Measurements from ENCODE around the gene ABI1. TPM values are rescaled to one million over a fixed set of nuclear protein-coding genes. Genes with fewer than 3 reads are reported as not detected.
A peak's percentile ranks its signal among the peaks of the same experiment; 100 is the strongest.

ABI1 gene
- total RNA-seq, 1 donor from 2014 or later, result 83.5 TPM

- no peak for ATAC-seq (ENCODE audit: low read depth)
- Mint-ChIP-seq H3K4me3 (no peak overlapping the region), H3K36me3 (ENCODE audit: low read depth) (peaks cover 20% of the 10 kb centered on the region), H3K4me1 (peaks cover 72% of the 10 kb centered on the region), H3K27me3 (no peaks in the 10 kb centered on the region), H3K9me3 (no peaks in the 10 kb centered on the region), H3K27ac (peak overlapping the region; percentile 59)
- ChIA-PET POLR2A (no interaction called here), CTCF (interaction anchor here (1.7 kb wide), 1 partner anchor 80 kb away, joined by 4 read pairs; no protein-coding TSS in a partner anchor)
- DNase-seq, result no peak
- intact Hi-C loops (cut with micrococcal nuclease), result no loop called here
- no peak for TF ChIP-seq CTCF (IDR thresholded peaks at IDR 0.05)
Observed at GRCh38 chr10:26806557-26806956, 54.2 kb downstream of the ABI1 start.

GRCh38 chr10:26805567-26806245 is 55.1 kb downstream of the ABI1 start:
- POLR2A ChIA-PET, result interaction anchor here (0.5 to 1.2 kb wide), 3 partner anchors 27 to 431 kb away, joined by 3 to 4 read pairs (median 3); no protein-coding TSS in a partner anchor
- Mint-ChIP-seq H3K4me1 (peaks cover 80% of the 10 kb centered on the region), H3K27me3 (no peaks in the 10 kb centered on the region), H3K4me3 (peak overlapping the region; percentile 2), H3K9me3 (no peaks in the 10 kb centered on the region), H3K27ac (peak overlapping the region; percentile 6), H3K36me3 (ENCODE audit: low read depth) (peaks cover 19% of the 10 kb centered on the region)
- DNase-seq, result no peak
- CTCF ChIA-PET, result interaction anchor here (1.5 to 1.7 kb wide), 2 partner anchors 14 to 80 kb away, joined by 4 read pairs; no protein-coding TSS in a partner anchor
- intact Hi-C loops (cut with micrococcal nuclease), result loop anchor here (2.0 kb wide), 1 partner anchor 31 kb away; no protein-coding TSS in a partner anchor
- ATAC-seq (ENCODE audit: low read depth), result no peak
- TF ChIP-seq CTCF (IDR thresholded peaks at IDR 0.05), result no peak

GRCh38 chr10:26804418-26805393 is 56.1 kb downstream of the ABI1 start:
- ATAC-seq (ENCODE audit: low read depth) (no peak), DNase-seq (no peak)
- Mint-ChIP-seq H3K27ac (peak overlapping the region; percentile 54), H3K4me1 (peaks cover 85% of the 10 kb centered on the region), H3K4me3 (no peak overlapping the region), H3K27me3 (no peaks in the 10 kb centered on the region), H3K9me3 (no peaks in the 10 kb centered on the region), H3K36me3 (ENCODE audit: low read depth) (peaks cover 14% of the 10 kb centered on the region)
- ChIA-PET POLR2A (interaction anchor here (1.2 kb wide), 1 partner anchor 28 kb away, joined by 3 read pairs; no protein-coding TSS in a partner anchor), CTCF (interaction anchor here (1.5 to 1.7 kb wide), 2 partner anchors 15 to 79 kb away, joined by 4 read pairs; no protein-coding TSS in a partner anchor)
- TF ChIP-seq CTCF (IDR thresholded peaks at IDR 0.05), result no peak
- intact Hi-C loops (cut with micrococcal nuclease), result loop anchor here (2.0 kb wide), 1 partner anchor 32 kb away; no protein-coding TSS in a partner anchor

GRCh38 chr10:26803849-26804248 is 56.9 kb downstream of the ABI1 start:
- H3K4me1 Mint-ChIP-seq, result peaks cover 89% of the 10 kb centered on the region
- peaks cover 11% of the 10 kb centered on the region for H3K36me3 Mint-ChIP-seq (ENCODE audit: low read depth)
- H3K9me3 Mint-ChIP-seq, result no peaks in the 10 kb centered on the region
- no peaks in the 10 kb centered on the region for H3K27me3 Mint-ChIP-seq
- no peak overlapping the region for H3K27ac Mint-ChIP-seq
- TF ChIP-seq CTCF (IDR thresholded peaks at IDR 0.05), result no peak
- ChIA-PET CTCF (no interaction called here), POLR2A (no interaction called here)
- intact Hi-C loops (cut with micrococcal nuclease), result loop anchor here (2.0 kb wide), 1 partner anchor 33 kb away; no protein-coding TSS in a partner anchor
- ATAC-seq (ENCODE audit: low read depth) (no peak), DNase-seq (no peak)
- no peak overlapping the region for H3K4me3 Mint-ChIP-seq

All from activated B cell treated with CpG ODN at 0.5 μM for 24 hours (primary cell).